ENCODE measurements around the gene PDE4B. TPM values are rescaled to one million over a fixed set of nuclear protein-coding genes. Genes with fewer than 3 reads are reported as not detected.

The PDE4B gene
- total and polyA plus RNA-seq, 9 of the 15 experiments (the other 6 are each of a cell fraction or from before 2014, with no cell fraction given), result 0.09 TPM; not detected in 8

GRCh38 chr1:65986146-65986545, 193.5 kb downstream of the PDE4B start (continued):
- TF ChIP-seq HINFP (tag; conservative IDR thresholded peaks at IDR 0.05; ENCODE audit: low read depth), result no peak

- H3K9me3 ChIP-seq (replicated peaks; ENCODE audit: control insufficient read depth, insufficient read depth, low read depth, low read length), result no peaks in the 10 kb centered on the region
- H3K4me1 ChIP-seq (replicated peaks in 1 of 2; ENCODE audit: control insufficient read depth in 2 of 2, insufficient read depth in 2 of 2, low read length in 2 of 2), result no peaks in the 10 kb centered on the region
- H3K9ac ChIP-seq (ENCODE audit: insufficient read depth in 1 of 2, low read depth in 2 of 2, low read length in 2 of 2), result no peak overlapping the region
- H4K20me1 ChIP-seq (replicated peaks; ENCODE audit: control insufficient read depth, insufficient read depth, low read length), result no peaks in the 10 kb centered on the region
- intact Hi-C loops (cut with micrococcal nuclease) (no loop called here), in situ Hi-C loops (cut with MboI) (no loop called here)
- CTCF ChIA-PET (ENCODE audit: low intra/inter-chr PET ratio), result no interaction called here
- H3K4me3 ChIP-seq, result no peak overlapping the region
- ATAC-seq, result no peak
- H3K9me1 ChIP-seq (ENCODE audit: control insufficient read depth, insufficient read depth, low read length), result no peaks in the 10 kb centered on the region
- H3K36me3 ChIP-seq (ENCODE audit: control insufficient read depth, insufficient read depth, low read length), result no peaks in the 10 kb centered on the region
- 0% methylated on average over 1 of the region's 1 CpG for WGBS (ENCODE audit: insufficient coverage, low coverage, missing lambda C conversion rate)
- no TSS peak for BruUV-seq (replicated peaks)
- no peak for TF ChIP-seq SMARCB1 (IDR thresholded peaks at IDR 0.05; ENCODE audit: insufficient read length, low read depth)
- H2AFZ ChIP-seq (ENCODE audit: low read depth, low read length), result no peak overlapping the region
- no peaks in the 10 kb centered on the region; a peak in 1 of 5 replicates for H3K27me3 ChIP-seq (ENCODE audit: control insufficient read depth in 2 of 2, insufficient read depth in 2 of 2, low read length in 2 of 2)
- no peak overlapping the region for H3K4me2 ChIP-seq (ENCODE audit: insufficient read depth, low read length)
- H3K79me2 ChIP-seq (ENCODE audit: control insufficient read depth, insufficient read depth, low read length), result no peaks in the 10 kb centered on the region
- H3K27ac ChIP-seq (ENCODE audit: extremely low read depth, low read depth, low read length), result no peak overlapping the region
- POLR2A ChIA-PET, result no interaction called here
- FAIRE-seq, result no peak
- DNase-seq (ENCODE audit: extremely low read depth in 1 of 4, low spot score in 3 of 4), result no peak
These were observed 197.5 kb downstream of the PDE4B start for GRCh38 chr1:65990161-65990560.

GRCh38 chr1:65991694-65992093, 199.0 kb downstream of the PDE4B start:
- intact Hi-C loops (cut with micrococcal nuclease), result no loop called here
- ATAC-seq, result no peak
- WGBS (ENCODE audit: insufficient coverage, low coverage, missing lambda C conversion rate), result 0% methylated on average over 3 of the region's 3 CpGs
- TF ChIP-seq FOXK1 (CRISPR knock-in tag; IDR thresholded peaks at IDR 0.05; ENCODE audit: borderline replicate concordance), result no peak

More at GRCh38 chr1:65991694-65992093, 199.0 kb downstream of the PDE4B start:
- Histone ChIP-seq H3K4me1 (replicated peaks in 1 of 2; ENCODE audit: control insufficient read depth in 2 of 2, insufficient read depth in 2 of 2, low read length in 2 of 2) (no peaks in the 10 kb centered on the region), H3K79me2 (ENCODE audit: control insufficient read depth, insufficient read depth, low read length) (no peaks in the 10 kb centered on the region), H3K9me1 (ENCODE audit: control insufficient read depth, insufficient read depth, low read length) (no peaks in the 10 kb centered on the region), H3K9ac (ENCODE audit: insufficient read depth in 1 of 2, low read depth in 2 of 2, low read length in 2 of 2) (no peak overlapping the region), H3K36me3 (ENCODE audit: control insufficient read depth, insufficient read depth, low read length) (no peaks in the 10 kb centered on the region), H3K9me3 (replicated peaks; ENCODE audit: control insufficient read depth, insufficient read depth, low read depth, low read length) (no peaks in the 10 kb centered on the region), H3K27me3 (ENCODE audit: control insufficient read depth in 2 of 2, insufficient read depth in 2 of 2, low read length in 2 of 2) (no peaks in the 10 kb centered on the region; a peak in 1 of 5 replicates), H2AFZ (ENCODE audit: low read depth, low read length) (no peak overlapping the region), H3K27ac (ENCODE audit: extremely low read depth, low read depth, low read length) (no peak overlapping the region), H3K4me3 (no peak overlapping the region), H4K20me1 (replicated peaks; ENCODE audit: control insufficient read depth, insufficient read depth, low read length) (no peaks in the 10 kb centered on the region), H3K4me2 (ENCODE audit: insufficient read depth, low read length) (no peak overlapping the region)
- FAIRE-seq (no peak), DNase-seq (ENCODE audit: extremely low read depth in 1 of 4, low spot score in 3 of 4) (no peak)
- no TSS peak for BruUV-seq (replicated peaks)
- CTCF ChIA-PET (ENCODE audit: low intra/inter-chr PET ratio), result no interaction called here
- in situ Hi-C loops (cut with MboI), result no loop called here
- POLR2A ChIA-PET, result no interaction called here
